ENCODE data around the gene PACRG.
"Not testable (repeated sequence)": the region's sequence is repeated elsewhere in the genome, so short reads cannot be mapped to it uniquely, and the experiment has no call there.

PACRG gene
- total RNA-seq, result 0.14 to 2.3 (median 0.33) reads per million in 3 experiments

GRCh38 chr6:162727322-162728182 is at the start of gene PACRG, which contains the start of gene PRKN:
TSS of gene PACRG (plus strand) at chr6:162727974.
TSS of gene PRKN (minus strand) at chr6:162727766.
- peak; percentile 97 for DNase-seq

GRCh38 chr6:162678896-162679295 is 48.9 kb upstream of the PACRG start:
- not testable (repeated sequence) for DNase-seq

GRCh38 chr6:162679681-162680080 is 48.1 kb upstream of the PACRG start:
- no peak for DNase-seq

GRCh38 chr6:162680367-162680766 is 47.4 kb upstream of the PACRG start:
- DNase-seq, result no peak

GRCh38 chr6:162680871-162681270 is 46.9 kb upstream of the PACRG start:
- no peak for DNase-seq

GRCh38 chr6:162681447-162681846 is 46.3 kb upstream of the PACRG start:
- no peak for DNase-seq

GRCh38 chr6:162683135-162683534 is 44.6 kb upstream of the PACRG start:
- no peak for DNase-seq

- no peak for DNase-seq
These were observed 43.7 kb upstream of the PACRG start for GRCh38 chr6:162684052-162684451.

- DNase-seq, result no peak
These were observed 42.8 kb upstream of the PACRG start for GRCh38 chr6:162684961-162685360.

- no peak for DNase-seq
These were observed 42.2 kb upstream of the PACRG start for GRCh38 chr6:162685586-162685985.

- DNase-seq, result no peak
These were observed 38.9 kb upstream of the PACRG start for GRCh38 chr6:162688751-162689345.

- DNase-seq, result no peak
These were observed 37.6 kb upstream of the PACRG start for GRCh38 chr6:162690158-162690557.

GRCh38 chr6:162697872-162698403 is 29.8 kb upstream of the PACRG start:
- no peak for DNase-seq

GRCh38 chr6:162698440-162698839 is 29.3 kb upstream of the PACRG start:
- DNase-seq, result no peak

- no peak for DNase-seq
These were observed 27.8 kb upstream of the PACRG start for GRCh38 chr6:162699961-162700360.

- no peak for DNase-seq
These were observed 26.8 kb upstream of the PACRG start for GRCh38 chr6:162700966-162701365.

- no peak for DNase-seq
These were observed 26.2 kb upstream of the PACRG start for GRCh38 chr6:162701551-162701950.

GRCh38 chr6:162702446-162702845 is 25.3 kb upstream of the PACRG start:
- DNase-seq, result no peak

- DNase-seq, result no peak
These were observed 23.8 kb upstream of the PACRG start for GRCh38 chr6:162704001-162704400.

GRCh38 chr6:162705736-162706135 is 22.0 kb upstream of the PACRG start:
- DNase-seq, result no peak

GRCh38 chr6:162706232-162706631 is 21.5 kb upstream of the PACRG start:
- no peak for DNase-seq

GRCh38 chr6:162708971-162709370 is 18.8 kb upstream of the PACRG start:
- DNase-seq, result no peak

GRCh38 chr6:162709431-162709830 is 18.3 kb upstream of the PACRG start:
- no peak for DNase-seq

GRCh38 chr6:162710419-162710818 is 17.4 kb upstream of the PACRG start:
- no peak for DNase-seq

Data from central memory CD4-positive, alpha-beta T cell (primary cell).